ENCODE results near the gene IQCC.

- TF ChIP-seq CTCF (IDR thresholded peaks at IDR 0.05), result no peak
- no peak for TF ChIP-seq POLR2A (IDR thresholded peaks at IDR 0.05)
Observed at GRCh38 chr1:32187850-32188249, 17.6 kb upstream of the IQCC start.

Measured in Peyer's patch (tissue), 4 donors.